ENCODE data around the gene TFEB. TPM values are rescaled to one million over a fixed set of nuclear protein-coding genes. Genes with fewer than 3 reads are reported as not detected.

The TFEB gene
- total and polyA plus RNA-seq, 10 of the 15 experiments (the other 5 are each of a cell fraction or from before 2014, with no cell fraction given), result 0.84 to 108 (median 60.8) TPM

GRCh38 chr6:41655646-41656001 lies 79.8 kb downstream of the TFEB start:
- FAIRE-seq (no peak), DNase-seq (ENCODE audit: low read depth, low spot score) (no peak), ATAC-seq (no peak)
- H3K4me2 ChIP-seq (ENCODE audit: control insufficient read depth, insufficient read depth), result no peak overlapping the region
- 30% methylated on average over 12 of the region's 12 CpGs for WGBS (ENCODE audit: insufficient coverage, insufficient replicate concordance, low lambda C conversion rate, missing lambda C conversion rate)
- no peaks in the 10 kb centered on the region for H3K4me1 ChIP-seq (ENCODE audit: control insufficient read depth, insufficient read depth, low read length)
- H4K20me1 ChIP-seq (ENCODE audit: control insufficient read depth, insufficient read depth), result no peaks in the 10 kb centered on the region
- no TSS peak for BruUV-seq (replicated peaks)
- H3K79me2 ChIP-seq (ENCODE audit: control insufficient read depth, insufficient read depth, low read length), result no peaks in the 10 kb centered on the region
- ChIA-PET POLR2A (no interaction called here), SMC1A (ENCODE audit: uncharacterized antibody, unreplicated experiment) (no interaction called here), CTCF (no interaction called here), RAD21 (ENCODE audit: unreplicated experiment) (no interaction called here)
- TF ChIP-seq CBX3 (IDR thresholded peaks at IDR 0.05; ENCODE audit: borderline replicate concordance, low read depth) (no peak), CTCF (IDR thresholded peaks at IDR 0.05 in 2 of 3, conservative IDR thresholded peaks at IDR 0.05 in 1 of 3; ENCODE audit: control insufficient read depth in 2 of 3, extremely low read depth in 1 of 3, insufficient read depth in 1 of 3, low read depth in 3 of 3, low read length in 3 of 3) (no peak), RUNX3 (IDR thresholded peaks at IDR 0.05; ENCODE audit: low read length) (no peak), NRF1 (conservative IDR thresholded peaks at IDR 0.05; ENCODE audit: low read depth, low read length) (no peak), IRF5 (IDR thresholded peaks at IDR 0.05; ENCODE audit: borderline replicate concordance) (no peak), RAD51 (IDR thresholded peaks at IDR 0.05) (no peak), E4F1 (IDR thresholded peaks at IDR 0.05; ENCODE audit: borderline replicate concordance, partially characterized antibody) (no peak), JUNB (IDR thresholded peaks at IDR 0.05) (no peak), NFYA (IDR thresholded peaks at IDR 0.05; ENCODE audit: borderline replicate concordance, low read depth, low read length) (no peak), HDAC6 (IDR thresholded peaks at IDR 0.05; ENCODE audit: unreplicated experiment) (no peak), CHD4 (IDR thresholded peaks at IDR 0.05) (no peak), CHD1 (IDR thresholded peaks at IDR 0.05; ENCODE audit: low read depth, low read length) (no peak), LARP7 (IDR thresholded peaks at IDR 0.05) (no peak), IKZF2 (IDR thresholded peaks at IDR 0.05) (no peak)
- in situ Hi-C loops (cut with MboI), result no loop called here
- no peak overlapping the region for H3K27ac ChIP-seq (ENCODE audit: control insufficient read depth, insufficient read depth)
- H2AFZ ChIP-seq (ENCODE audit: control insufficient read depth, low read depth, low read length), result no peak overlapping the region
- H3K27me3 ChIP-seq (replicated peaks in 1 of 2; ENCODE audit: control insufficient read depth in 2 of 2, insufficient read depth in 2 of 2, low read length in 1 of 2), result peaks cover 3 to 5% of the 10 kb centered on the region in 2 experiments; a peak in 3 of 4 replicates
- no peak overlapping the region for H3K9ac ChIP-seq (ENCODE audit: control insufficient read depth, insufficient read depth, low read length)
- H3K9me3 ChIP-seq (replicated peaks; ENCODE audit: control insufficient read depth, insufficient read depth, low read length), result no peaks in the 10 kb centered on the region
- no peak overlapping the region for H3K4me3 ChIP-seq
- intact Hi-C loops (cut with micrococcal nuclease; ENCODE audit: unreplicated experiment), result no loop called here
- H3K36me3 ChIP-seq (ENCODE audit: control insufficient read depth in 2 of 2, insufficient read depth in 2 of 2, low read length in 1 of 2), result no peaks in the 10 kb centered on the region

Measured in GM12878 (cell line).